Ovary (tissue), 9 donors: ENCODE measurements around the gene TMEM117. TPM values are rescaled to one million over a fixed set of nuclear protein-coding genes. Genes with fewer than 3 reads are reported as not detected.
"Not testable (repeated sequence)": the region's sequence is repeated elsewhere in the genome, so short reads cannot be mapped to it uniquely, and the experiment has no call there.

Source experiments
- DNase-seq, 5 donors: peaks; one replicate each; pipeline ENCODE4 v3.0.0-alpha.2; 2019 to 2020
- H3K27ac ChIP-seq, 2 donors: fragments of 200-600 bp; one replicate each; pipeline versions ENCODE4 v1.5.1 to v1.8.0; 2019 to 2022
- H3K27me3 ChIP-seq: fragments of 200-600 bp; one replicate; pipeline ENCODE4 v1.8.0; 2022
- H3K36me3 ChIP-seq: fragments of 200-600 bp; sonication (generic); one replicate; pipeline ENCODE4 v1.5.1; 2019
- H3K4me1 ChIP-seq: one replicate; pipeline ENCODE4 v1.8.1; 2013; ENCODE audit warnings: mild to moderate bottlenecking, moderate library complexity; ENCODE audit not compliant: insufficient read depth
- H3K4me3 ChIP-seq: fragments of 200-600 bp; sonication (generic); one replicate; pipeline ENCODE4 v1.5.1; 2017
- H3K9me3 ChIP-seq, 2 donors: fragments of 200-600 bp in 1 of 2; sonication (generic) in 1 of 2; one replicate each; pipeline versions ENCODE4 v1.5.1 to v1.8.1; 2013 to 2019; ENCODE audit warnings: mild to moderate bottlenecking in 1 of 2, moderate library complexity in 1 of 2
- EP300 ChIP-seq: sonication (generic); formaldehyde crosslinking; IDR thresholded peaks from one replicate; pipeline ENCODE4 v1.6.1; 2017; ENCODE audit warnings: antibody characterized with exemption
- POLR2A ChIP-seq: fragments of 450-650 bp; IDR thresholded peaks from one replicate; pipeline ENCODE4 v1.6.1; 2017; ENCODE audit warnings: antibody characterized with exemption, mild to moderate bottlenecking, moderate library complexity
- WGBS, 3 donors: extraction: QIAGEN DNeasy Blood & Tissue Kit in 1 of 3; methylation state at CpG; one replicate each; pipeline versions ENCODE4 v1.1.5 to v1.1.7; 2013 to 2017; 5-methylcytosine and 5-hydroxymethylcytosine counted together
- intact Hi-C, 4 donors: fragments of 100-400 bp; cut with DNase I; formaldehyde crosslinking; loops; one replicate each; pipeline versions ENCODE4 v1.11.0 to v1.15.1; 2022 to 2023
- polyA plus RNA-seq, 2 donors: library from polyadenylated mRNA; stranded (reverse); fragments of 200-250 nt in 1 of 2; fragments of 350-450 nt in 1 of 2; fragmentation: Illumina TruSeq in 1 of 2; extraction: RNeasy Lipid Tissue Mini Kit (QIAGEN cat#74804) in 1 of 2; gene quantifications; one replicate each; pipeline ENCODE4 v1.2.3, GENCODE V29; 2013 to 2014
- total RNA-seq, 7 donors: library from RNA; depleted of rRNA in 2 of 7; stranded (reverse); fragments of >200 nt in 2 of 7; fragmentation: NEBNext Ultra II Directional in 3 of 7; extraction: Animal tissue kit (Norgen Biotek cat#: 25700) in 3 of 7; gene quantifications; one replicate each; pipeline versions ENCODE4 v1.1.0 to v1.2.4, GENCODE V29; 2016 to 2023
- TF ChIP-seq, protein P1 (sequence below), 3 donors: fragments of 450-650 bp in 2 of 3; fragments of 200-600 bp in 1 of 3; IDR thresholded peaks; one replicate each; pipeline versions ENCODE4 v1.5.1 to v1.8.0; 2016 to 2022; ENCODE audit warnings: antibody characterized with exemption in 3 of 3, mild to moderate bottlenecking in 1 of 3
- donor health status: DM: no; HTN: no; CAD: no; lungs with moderate emphysema.
- donor health status: DM: no; HTN: no; CAD: no.
- donor health status: Bipolar disorder and iron deficiency.
- donor health status: DM: yes; HTN: yes; CAD: no.
- donor health status: DM: no; HTN: no; CAD: no.
- donor health status: DM: yes; HTN: yes; CAD: no.

The TMEM117 gene
- total and polyA plus RNA-seq, 9 donors = 3.5 to 19.3 (median 6.3) TPM

DNA sequence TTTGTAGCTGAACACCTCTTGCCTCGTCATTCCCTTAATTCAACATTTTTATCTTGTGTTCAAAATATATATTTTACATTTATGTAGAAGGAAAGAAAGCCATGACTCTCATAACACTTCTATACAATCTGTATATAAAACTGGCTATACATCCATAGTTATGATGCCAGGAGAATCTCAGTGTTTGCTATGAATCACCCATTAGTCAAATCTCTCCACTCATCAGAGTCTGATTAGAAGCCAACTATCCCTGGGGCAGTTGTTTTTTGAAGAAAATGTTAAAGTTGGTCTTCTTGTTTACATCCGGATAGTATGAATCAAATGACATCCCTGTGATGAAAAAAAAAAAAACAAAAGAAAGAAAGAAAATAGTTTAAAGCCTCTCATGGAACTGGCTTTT lies 536.4 kb downstream of the TMEM117 start:
- Histone ChIP-seq H3K9me3 (no peaks in the 10 kb centered on the region), H3K27ac (no peak overlapping the region), H3K4me3 (no peak overlapping the region), H3K36me3 (no peaks in the 10 kb centered on the region), H3K27me3 (no peaks in the 10 kb centered on the region), H3K4me1 (no peaks in the 10 kb centered on the region)
- DNase-seq = no peak
- TF ChIP-seq, protein P1, sequence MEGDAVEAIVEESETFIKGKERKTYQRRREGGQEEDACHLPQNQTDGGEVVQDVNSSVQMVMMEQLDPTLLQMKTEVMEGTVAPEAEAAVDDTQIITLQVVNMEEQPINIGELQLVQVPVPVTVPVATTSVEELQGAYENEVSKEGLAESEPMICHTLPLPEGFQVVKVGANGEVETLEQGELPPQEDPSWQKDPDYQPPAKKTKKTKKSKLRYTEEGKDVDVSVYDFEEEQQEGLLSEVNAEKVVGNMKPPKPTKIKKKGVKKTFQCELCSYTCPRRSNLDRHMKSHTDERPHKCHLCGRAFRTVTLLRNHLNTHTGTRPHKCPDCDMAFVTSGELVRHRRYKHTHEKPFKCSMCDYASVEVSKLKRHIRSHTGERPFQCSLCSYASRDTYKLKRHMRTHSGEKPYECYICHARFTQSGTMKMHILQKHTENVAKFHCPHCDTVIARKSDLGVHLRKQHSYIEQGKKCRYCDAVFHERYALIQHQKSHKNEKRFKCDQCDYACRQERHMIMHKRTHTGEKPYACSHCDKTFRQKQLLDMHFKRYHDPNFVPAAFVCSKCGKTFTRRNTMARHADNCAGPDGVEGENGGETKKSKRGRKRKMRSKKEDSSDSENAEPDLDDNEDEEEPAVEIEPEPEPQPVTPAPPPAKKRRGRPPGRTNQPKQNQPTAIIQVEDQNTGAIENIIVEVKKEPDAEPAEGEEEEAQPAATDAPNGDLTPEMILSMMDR (IDR thresholded peaks at IDR 0.05) = no peak
- TF ChIP-seq EP300 = no peak
- no peak for TF ChIP-seq POLR2A
- 82 to 88% (median 83%) methylated on average over 2 of the region's 2 CpGs for WGBS, 3 donors
- intact Hi-C loops = no loop called here

DNA sequence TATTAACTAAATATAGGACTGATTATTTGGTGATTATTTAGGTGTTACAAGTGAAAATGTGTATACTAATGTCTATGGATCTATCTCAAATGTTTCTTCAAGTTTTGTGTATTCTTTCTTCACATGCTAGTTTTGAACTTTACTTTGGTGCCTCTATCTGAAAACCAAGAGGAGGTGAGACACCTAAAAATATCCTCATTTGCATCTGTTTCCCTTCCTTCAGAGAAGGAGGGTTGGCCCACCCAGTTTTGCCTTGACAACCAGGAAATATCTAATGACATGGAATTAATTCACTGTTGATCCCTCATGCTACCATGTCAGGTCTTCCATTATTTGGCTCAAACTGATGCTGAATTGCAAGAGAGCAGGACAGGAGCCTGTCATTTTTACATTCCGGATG lies 539.8 kb downstream of the TMEM117 start:
- Histone ChIP-seq H3K4me3 (no peak overlapping the region), H3K36me3 (no peaks in the 10 kb centered on the region), H3K9me3 (no peaks in the 10 kb centered on the region), H3K27me3 (no peaks in the 10 kb centered on the region), H3K4me1 (no peaks in the 10 kb centered on the region), H3K27ac (no peak overlapping the region)
- DNase-seq = no peak
- intact Hi-C loops = no loop called here
- TF ChIP-seq POLR2A = no peak
- TF ChIP-seq, protein P1 (IDR thresholded peaks at IDR 0.05) = no peak
- WGBS, 3 donors = 90 to 98% (median 96%) methylated on average over 1 of the region's 1 CpG

DNA sequence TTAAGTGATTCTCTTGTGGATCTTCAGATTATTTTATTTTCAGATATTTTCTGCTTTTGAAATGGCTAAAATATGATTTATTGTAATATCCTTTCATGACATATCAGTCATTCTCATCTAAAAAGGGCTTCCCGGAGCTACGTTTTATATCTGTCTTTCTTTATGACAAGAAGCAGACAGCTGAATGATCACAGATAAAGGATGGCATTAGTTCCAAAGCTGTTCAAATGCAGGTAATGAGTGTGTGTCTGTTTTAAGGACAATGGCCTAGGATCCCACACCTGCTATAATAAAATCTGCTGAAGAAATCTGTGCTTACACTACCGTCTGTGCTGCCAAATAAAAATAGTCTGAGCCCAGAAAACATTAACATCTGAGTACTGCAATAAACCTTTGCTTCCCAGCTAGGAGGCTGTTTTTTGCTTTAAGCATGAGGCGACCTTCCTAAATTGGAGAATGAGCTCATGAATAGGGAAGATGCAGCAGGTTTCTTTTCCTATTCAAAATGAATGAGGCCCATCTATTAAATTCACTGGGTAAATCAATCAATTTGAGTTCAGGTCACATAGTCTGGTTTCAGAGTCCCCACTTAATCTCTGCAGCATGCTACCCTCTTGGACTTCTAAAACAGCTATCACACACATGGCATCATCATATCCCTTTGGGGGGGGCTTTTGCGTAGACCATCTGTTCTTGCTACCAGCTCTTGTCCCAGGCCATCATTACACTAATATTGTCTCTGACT lies 541.7 kb downstream of the TMEM117 start:
- H3K9me3 ChIP-seq = no peaks in the 10 kb centered on the region
- no peaks in the 10 kb centered on the region for H3K27me3 ChIP-seq
- H3K36me3 ChIP-seq = no peaks in the 10 kb centered on the region
- no peak for DNase-seq
- no peak overlapping the region for H3K4me3 ChIP-seq
- no peak overlapping the region for H3K27ac ChIP-seq
- H3K4me1 ChIP-seq = no peaks in the 10 kb centered on the region
- TF ChIP-seq, protein P1 (IDR thresholded peaks at IDR 0.05) = no peak
- no peak for TF ChIP-seq EP300
- no peak for TF ChIP-seq POLR2A
- WGBS, 3 donors = 85 to 86% (median 85%) methylated on average over 5 of the region's 5 CpGs
- intact Hi-C loops = no loop called here

DNA sequence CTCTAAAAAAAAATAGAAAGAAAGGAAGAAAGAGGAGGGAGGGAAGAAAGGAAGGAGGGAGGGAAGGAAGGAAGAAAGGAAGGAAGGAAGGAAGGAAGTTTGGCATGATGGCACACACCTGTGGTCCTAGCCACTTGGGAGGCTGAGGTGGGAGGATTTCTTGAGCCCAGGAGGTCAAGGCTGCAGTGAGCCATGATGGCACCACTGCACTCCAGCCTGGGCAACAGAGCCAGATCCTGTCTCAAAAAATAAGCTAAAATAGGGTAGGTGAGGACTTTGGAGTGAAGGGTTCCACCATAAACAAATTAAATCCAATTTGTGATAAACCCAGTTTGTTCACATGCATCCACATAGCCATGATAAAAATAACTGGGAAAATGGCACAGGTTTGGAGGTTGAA lies 543.2 kb downstream of the TMEM117 start:
- H3K27me3 ChIP-seq, intact Hi-C loops, H3K36me3 ChIP-seq, H3K4me1 ChIP-seq, H3K27ac ChIP-seq, H3K4me3 ChIP-seq, DNase-seq, H3K9me3 ChIP-seq: not testable (repeated sequence)

DNA sequence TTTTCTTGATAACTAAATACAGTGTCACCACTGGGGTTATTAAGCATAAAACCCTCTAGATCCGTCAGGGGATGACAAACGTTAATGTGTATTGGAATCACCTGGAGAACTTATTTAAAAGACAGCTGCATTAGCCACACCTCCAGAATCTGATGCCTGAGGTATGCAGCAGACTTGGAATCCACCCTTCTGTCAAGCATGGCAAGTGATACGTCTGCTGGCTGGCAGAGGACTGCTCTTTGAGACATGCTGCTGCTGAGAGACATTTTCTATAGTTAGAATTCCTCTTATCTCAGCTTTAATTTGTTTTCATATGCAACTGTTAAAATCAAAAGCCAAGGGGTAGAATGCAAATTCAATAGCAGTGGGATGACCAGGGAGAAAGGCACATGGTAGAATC lies 544.0 kb downstream of the TMEM117 start:
- Histone ChIP-seq H3K36me3 (no peaks in the 10 kb centered on the region), H3K27ac (no peak overlapping the region), H3K27me3 (no peaks in the 10 kb centered on the region), H3K9me3 (no peaks in the 10 kb centered on the region), H3K4me3 (no peak overlapping the region), H3K4me1 (no peaks in the 10 kb centered on the region)
- DNase-seq = no peak
- intact Hi-C loops = no loop called here
- 67 to 76% (median 71%) methylated on average over 3 of the region's 3 CpGs for WGBS, 3 donors
- TF ChIP-seq POLR2A (no peak), EP300 (no peak)
- TF ChIP-seq, protein P1 (IDR thresholded peaks at IDR 0.05) = no peak
